AG04450 (cell line): ENCODE results near the gene MICU2. TPM values are rescaled to one million over a fixed set of nuclear protein-coding genes. Genes with fewer than 3 reads are reported as not detected.

Experiments used
- CTCF ChIA-PET: fragments of 300-600, 350-600 bp; formaldehyde crosslinking; extraction: SDS; loops from one replicate; lab custom pipeline; 2022; ENCODE audit warnings: antibody characterized with exemption, inconsistent platforms; lab: Charles Lee
- POLR2A ChIA-PET: fragments of 350-600 bp; formaldehyde crosslinking; extraction: SDS; loops from one replicate; lab custom pipeline; 2021; ENCODE audit warnings: antibody characterized with exemption, inconsistent platforms; lab: Yijun Ruan, JAX
- DNase-seq: peaks from one replicate; pipeline ENCODE4 v3.0.0-alpha.2; 2011; ENCODE audit warnings: low read depth, low spot score
- H3K27ac ChIP-seq: one replicate; pipeline ENCODE4 v1.5.1; 2012; ENCODE audit warnings: low read depth, low read length, control low read depth
- H3K27me3 ChIP-seq: one replicate; pipeline ENCODE4 v1.6.0; 2012; ENCODE audit warnings: low read length; ENCODE audit not compliant: control insufficient read depth, insufficient read depth
- H3K4me3 ChIP-seq: 2 replicates; pipeline ENCODE4 v1.5.1; 2011; ENCODE audit warnings: mild to moderate bottlenecking, low read depth, low read length, control low read depth
- H3K9me3 ChIP-seq: 2 replicates; pipeline ENCODE4 v1.5.1; 2012; ENCODE audit warnings: low read length; ENCODE audit not compliant: control insufficient read depth, insufficient read depth
- CTCF ChIP-seq: IDR thresholded peaks from 2 replicates; pipeline ENCODE4 v1.5.1; 2011; ENCODE audit warnings: low read depth, low read length, control low read depth, inconsistent platforms
- polyA plus RNA-seq: library from polyadenylated mRNA; depleted of rRNA; stranded (reverse); fragments of >200 nt; gene quantifications from 2 replicates; pipeline ENCODE4 v1.2.3, GENCODE V29; 2011

Gene MICU2
- polyA plus RNA-seq, 1 experiment = 42.1 TPM

DNA sequence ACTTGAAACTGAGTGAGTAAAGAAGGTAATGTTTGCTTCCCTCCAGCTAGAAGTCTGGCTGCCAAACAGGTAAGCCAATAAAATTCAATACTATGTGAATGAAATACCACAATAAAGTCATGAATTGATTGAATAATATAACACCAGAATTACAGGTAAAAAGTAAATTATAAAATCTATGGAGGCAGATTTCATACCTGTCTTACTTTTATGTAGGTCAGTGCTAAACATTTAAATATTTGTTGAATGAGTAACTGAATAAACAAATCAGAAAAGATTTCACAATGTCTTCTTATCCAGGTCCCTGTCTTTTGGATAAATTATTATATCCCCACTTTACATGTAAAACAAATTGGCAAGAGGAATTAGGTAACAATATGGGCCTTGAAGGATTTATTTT is 62.7 kb downstream of the MICU2 start:
- Histone ChIP-seq H3K27me3 (no peaks in the 10 kb centered on the region), H3K27ac (no peak overlapping the region), H3K9me3 (no peaks in the 10 kb centered on the region), H3K4me3 (no peak overlapping the region)
- no peak for DNase-seq
- POLR2A ChIA-PET = no interaction called here
- TF ChIP-seq CTCF = no peak
- CTCF ChIA-PET = no interaction called here

DNA sequence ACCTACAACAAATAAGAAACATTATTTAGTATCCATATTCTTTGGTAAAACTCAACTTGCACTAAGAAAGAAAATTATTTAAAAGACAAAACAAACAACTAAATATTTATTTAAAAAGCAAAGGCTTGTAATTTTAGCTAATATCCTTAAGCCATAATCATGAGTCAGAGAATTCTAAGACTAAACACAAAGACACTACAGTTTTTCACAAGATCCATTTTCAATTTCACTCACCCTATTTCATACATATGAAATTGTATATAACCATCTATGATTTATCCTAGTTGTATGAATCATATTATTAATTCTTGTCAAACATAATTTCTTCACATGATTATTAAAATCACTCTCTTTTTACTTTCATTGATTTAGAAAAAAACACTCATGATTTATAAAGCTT is 64.3 kb downstream of the MICU2 start:
- no peak overlapping the region for H3K4me3 ChIP-seq

GRCh38 chr13:21538753-21539152 is 65.2 kb downstream of the MICU2 start:
- POLR2A ChIA-PET = no interaction called here
- H3K4me3 ChIP-seq = no peak overlapping the region
- no peak overlapping the region for H3K27ac ChIP-seq
- H3K27me3 ChIP-seq = no peaks in the 10 kb centered on the region
- CTCF ChIA-PET = no interaction called here
- no peak for TF ChIP-seq CTCF
- DNase-seq = no peak
- H3K9me3 ChIP-seq = no peaks in the 10 kb centered on the region

More for the DNA sequence above, 64.3 kb downstream of the MICU2 start:
- TF ChIP-seq CTCF = no peak
- no peak overlapping the region for H3K27ac ChIP-seq
- no peak for DNase-seq
- ChIA-PET POLR2A (no interaction called here), CTCF (interaction anchor here (0.5 to 1.2 kb wide), 2 partner anchors 19 to 100 kb away, joined by 3 read pairs; no protein-coding TSS in a partner anchor)
- H3K9me3 ChIP-seq = no peaks in the 10 kb centered on the region
- no peaks in the 10 kb centered on the region for H3K27me3 ChIP-seq

GRCh38 chr13:21538280-21538679 is 65.7 kb downstream of the MICU2 start:
- no peak for DNase-seq
- no peak overlapping the region for H3K27ac ChIP-seq
- ChIA-PET POLR2A (no interaction called here), CTCF (interaction anchor here (0.6 kb wide), 1 partner anchor 23 kb away, joined by 7 read pairs; no protein-coding TSS in a partner anchor)
- H3K9me3 ChIP-seq = no peaks in the 10 kb centered on the region
- no peak overlapping the region for H3K4me3 ChIP-seq
- H3K27me3 ChIP-seq = no peaks in the 10 kb centered on the region
- no peak for TF ChIP-seq CTCF

GRCh38 chr13:21537105-21537504 is 66.9 kb downstream of the MICU2 start:
- no peak for DNase-seq
- POLR2A ChIA-PET = no interaction called here
- H3K4me3 ChIP-seq = no peak overlapping the region
- no peaks in the 10 kb centered on the region for H3K9me3 ChIP-seq
- TF ChIP-seq CTCF = no peak
- no peaks in the 10 kb centered on the region for H3K27me3 ChIP-seq
- no peak overlapping the region for H3K27ac ChIP-seq
- CTCF ChIA-PET = interaction anchor here (0.7 kb wide), 1 partner anchor 60 kb away, joined by 5 read pairs; no protein-coding TSS in a partner anchor
